Measurements from ENCODE around the gene R3HDM1.

DNA sequence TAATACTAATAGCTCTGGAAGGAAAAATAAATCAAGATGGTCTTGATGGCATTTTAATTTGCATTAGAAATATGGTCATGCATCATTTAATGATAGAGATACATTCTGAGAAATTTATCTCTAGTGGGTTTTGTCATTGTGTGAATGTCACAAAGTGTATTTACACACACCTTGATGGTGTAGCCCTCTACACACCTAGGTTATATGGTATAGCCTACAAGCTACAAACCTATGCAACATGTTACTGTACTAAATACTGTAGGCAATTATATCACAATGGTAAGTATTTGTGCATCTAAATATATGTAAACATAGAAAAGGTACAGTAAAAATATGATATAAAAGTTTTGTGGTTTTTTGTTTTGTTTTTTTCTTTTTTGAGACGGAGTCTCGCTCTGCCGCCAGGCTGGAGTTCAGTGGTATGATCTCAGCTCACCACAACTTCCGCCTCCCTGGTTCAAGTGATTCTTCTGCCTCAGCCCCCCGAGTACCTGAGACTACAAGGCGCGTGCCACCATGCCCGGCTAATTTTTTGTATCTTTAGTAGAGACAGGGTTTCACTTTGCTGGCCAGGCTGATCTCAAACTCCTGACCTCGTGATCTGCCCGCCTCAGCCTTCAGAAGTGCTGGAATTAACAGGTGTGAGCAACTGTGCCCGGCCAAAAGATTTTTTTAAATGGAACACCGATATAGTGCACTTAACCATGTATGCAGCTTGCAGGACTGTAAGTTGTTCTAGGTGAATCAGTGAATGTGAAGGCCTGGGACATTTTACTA lies 126.7 kb downstream of the R3HDM1 start:
- TF ChIP-seq, protein P1, sequence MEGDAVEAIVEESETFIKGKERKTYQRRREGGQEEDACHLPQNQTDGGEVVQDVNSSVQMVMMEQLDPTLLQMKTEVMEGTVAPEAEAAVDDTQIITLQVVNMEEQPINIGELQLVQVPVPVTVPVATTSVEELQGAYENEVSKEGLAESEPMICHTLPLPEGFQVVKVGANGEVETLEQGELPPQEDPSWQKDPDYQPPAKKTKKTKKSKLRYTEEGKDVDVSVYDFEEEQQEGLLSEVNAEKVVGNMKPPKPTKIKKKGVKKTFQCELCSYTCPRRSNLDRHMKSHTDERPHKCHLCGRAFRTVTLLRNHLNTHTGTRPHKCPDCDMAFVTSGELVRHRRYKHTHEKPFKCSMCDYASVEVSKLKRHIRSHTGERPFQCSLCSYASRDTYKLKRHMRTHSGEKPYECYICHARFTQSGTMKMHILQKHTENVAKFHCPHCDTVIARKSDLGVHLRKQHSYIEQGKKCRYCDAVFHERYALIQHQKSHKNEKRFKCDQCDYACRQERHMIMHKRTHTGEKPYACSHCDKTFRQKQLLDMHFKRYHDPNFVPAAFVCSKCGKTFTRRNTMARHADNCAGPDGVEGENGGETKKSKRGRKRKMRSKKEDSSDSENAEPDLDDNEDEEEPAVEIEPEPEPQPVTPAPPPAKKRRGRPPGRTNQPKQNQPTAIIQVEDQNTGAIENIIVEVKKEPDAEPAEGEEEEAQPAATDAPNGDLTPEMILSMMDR (IDR thresholded peaks at IDR 0.05): no peak
- no peak for TF ChIP-seq POLR2A (IDR thresholded peaks at IDR 0.05)
